ENCODE results near the gene CAPN12.

CAPN12 gene

DNA sequence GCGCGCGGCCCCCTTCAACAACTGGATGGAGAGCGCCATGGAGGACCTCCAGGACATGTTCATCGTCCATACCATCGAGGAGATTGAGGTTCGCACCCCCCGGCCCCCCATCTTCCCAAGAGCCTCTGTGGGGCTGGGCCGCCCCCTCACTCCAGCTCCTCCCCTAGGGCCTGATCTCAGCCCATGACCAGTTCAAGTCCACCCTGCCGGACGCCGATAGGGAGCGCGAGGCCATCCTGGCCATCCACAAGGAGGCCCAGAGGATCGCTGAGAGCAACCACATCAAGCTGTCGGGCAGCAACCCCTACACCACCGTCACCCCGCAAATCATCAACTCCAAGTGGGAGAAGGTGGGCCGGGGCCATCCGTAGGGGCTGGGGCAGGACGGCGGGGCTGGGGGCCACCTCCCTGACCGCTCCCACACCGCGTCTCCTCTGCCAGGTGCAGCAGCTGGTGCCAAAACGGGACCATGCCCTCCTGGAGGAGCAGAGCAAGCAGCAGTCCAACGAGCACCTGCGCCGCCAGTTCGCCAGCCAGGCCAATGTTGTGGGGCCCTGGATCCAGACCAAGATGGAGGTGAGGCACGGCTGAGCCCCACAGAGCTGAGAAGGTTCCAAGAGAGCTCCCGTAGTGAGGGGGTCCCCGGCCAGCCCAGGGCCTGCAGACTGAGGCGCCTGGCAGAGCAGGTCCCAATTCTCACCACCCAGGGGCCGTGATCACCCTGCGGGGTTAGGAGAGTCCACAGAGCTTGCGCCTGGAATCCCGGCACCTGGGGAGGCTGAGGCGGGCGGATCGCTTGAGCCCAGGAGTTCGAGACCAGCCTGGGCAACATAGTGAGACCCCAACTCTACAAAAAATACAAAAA is 20.1 kb downstream of the CAPN12 start:
- DNase-seq = no peak

DNA sequence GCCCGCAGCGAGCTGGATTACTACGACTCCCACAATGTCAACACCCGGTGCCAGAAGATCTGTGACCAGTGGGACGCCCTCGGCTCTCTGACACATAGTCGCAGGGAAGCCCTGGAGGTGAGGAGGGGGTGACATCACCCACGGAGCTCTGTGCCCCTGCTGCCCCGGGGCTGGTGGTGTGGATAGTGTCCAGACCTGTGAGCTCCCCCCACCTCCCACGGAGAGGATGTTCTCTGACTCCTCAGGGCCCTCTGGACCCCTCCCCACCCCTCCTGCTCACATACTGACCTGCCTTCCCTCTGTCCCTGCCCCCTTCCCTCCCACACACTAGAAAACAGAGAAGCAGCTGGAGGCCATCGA is 20.7 kb downstream of the CAPN12 start:
- no peak for DNase-seq

DNA sequence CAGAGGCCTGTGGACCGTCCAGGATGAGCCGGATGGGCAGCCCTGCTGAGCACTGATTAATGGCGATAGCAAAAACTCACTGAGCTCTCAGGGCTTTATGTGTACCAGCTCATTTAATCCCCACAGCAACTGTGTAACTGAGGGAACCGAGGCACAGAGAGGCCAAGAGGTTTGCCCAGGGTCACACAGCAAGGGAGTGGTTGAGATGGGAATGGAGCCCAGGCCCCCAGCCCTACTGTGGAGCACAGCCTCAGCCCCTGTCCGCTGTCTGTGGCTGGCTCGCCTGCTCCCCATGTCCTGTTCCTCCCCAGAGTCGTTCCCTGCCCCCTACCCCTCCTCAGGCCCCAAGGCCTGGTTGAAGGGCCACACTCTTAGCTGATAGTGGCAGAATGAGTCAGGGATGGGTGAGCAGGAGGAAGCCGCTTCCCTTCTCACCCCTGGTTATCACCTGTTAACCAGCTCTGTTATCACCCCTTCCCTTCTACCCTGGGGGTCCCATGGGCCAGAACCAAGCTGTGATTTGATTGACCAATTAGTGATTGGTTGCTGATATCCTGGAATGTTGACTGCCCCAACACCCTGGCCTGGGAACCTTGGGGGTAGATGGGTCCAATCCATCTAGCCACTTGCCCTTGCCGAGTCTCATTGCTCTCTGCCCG is 21.2 kb downstream of the CAPN12 start:
- DNase-seq = no peak

DNA sequence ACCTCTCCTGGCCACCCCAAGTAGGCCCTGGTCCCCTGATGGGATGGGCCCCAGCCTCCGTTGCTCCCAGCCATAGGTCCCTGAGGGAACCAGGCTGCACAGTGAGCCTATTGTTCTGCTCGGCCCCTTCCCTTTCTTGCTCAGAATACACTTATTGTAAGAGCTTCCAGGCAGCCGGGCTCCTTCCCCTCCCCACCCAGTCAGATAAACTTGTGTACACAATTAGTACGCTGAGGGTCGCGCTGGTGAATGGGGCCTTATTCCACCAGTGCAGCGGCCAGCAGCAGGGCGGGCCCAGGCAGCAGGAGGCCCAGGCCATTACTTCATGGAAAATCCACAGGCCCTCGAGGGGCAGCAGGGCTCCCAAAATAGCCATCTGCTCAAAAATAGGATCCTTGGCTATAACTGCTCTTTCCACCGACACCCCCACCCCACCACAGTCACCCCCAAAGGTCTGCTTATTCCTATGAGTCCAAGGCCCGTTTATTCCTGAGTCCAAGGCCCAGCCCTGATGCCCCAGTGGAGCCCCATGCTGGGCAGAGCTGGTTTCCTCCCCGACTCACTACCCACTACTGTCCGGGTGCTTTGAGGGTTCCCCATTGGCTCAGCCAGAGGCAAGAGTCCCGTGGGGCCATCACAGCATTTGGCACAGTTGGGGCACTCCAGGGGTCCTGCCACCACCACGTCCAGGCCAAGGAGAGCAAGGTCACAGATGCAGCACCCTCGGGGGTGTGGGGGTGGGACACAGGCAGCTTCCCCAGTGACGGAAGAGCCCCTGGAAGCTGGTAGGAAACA is 22.1 kb downstream of the CAPN12 start:
- no peak for DNase-seq

DNA sequence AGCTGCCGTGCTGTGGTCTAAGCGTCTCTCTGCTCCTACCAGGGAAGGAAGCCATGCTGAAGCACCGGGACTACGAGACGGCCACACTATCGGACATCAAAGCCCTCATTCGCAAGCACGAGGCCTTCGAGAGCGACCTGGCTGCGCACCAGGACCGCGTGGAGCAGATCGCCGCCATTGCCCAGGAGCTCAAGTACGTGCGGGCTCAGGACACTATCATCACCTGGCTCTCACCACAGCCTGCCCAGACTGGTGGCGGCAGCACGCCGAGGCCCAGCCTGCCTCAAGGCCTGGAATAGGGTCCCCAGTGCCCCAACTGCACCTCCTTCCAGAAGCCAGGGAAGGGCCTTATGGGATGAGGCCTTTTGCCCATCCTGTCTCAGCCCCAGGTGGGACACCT is 22.8 kb downstream of the CAPN12 start:
- DNase-seq = no peak

DNA sequence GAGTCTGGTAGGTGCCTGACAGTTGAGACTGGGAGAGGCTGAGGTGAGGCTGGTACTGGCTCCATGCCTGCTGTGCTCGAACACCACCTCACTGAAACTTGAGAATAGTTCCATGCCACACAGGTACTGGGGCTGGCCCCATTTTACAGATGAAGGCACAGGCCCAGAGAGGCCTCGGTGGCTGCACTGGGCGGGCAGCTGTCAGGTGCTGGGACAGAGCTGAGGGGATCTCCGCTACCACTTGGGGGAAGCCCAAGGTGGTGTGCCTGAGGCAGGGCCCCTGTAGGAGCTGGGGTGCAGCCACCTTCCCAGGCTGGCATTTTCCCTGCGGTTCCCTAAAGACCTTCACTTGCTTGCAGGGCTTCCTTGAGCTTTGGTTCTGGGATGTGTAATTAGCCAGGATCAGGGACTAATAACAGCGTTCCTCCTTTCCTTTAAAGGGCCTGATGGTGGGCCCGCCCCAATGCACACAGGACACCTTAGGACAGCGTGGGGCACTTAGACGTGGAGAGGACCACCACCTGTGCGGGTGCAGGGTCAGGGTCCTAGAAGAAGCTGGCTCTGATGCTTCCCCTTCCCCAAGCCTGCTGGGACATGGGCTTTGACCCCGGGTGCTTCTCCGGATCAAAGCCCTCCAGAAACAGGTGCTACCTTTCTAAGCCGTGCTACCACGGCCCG is 23.6 kb downstream of the CAPN12 start:
- no peak for DNase-seq

DNA sequence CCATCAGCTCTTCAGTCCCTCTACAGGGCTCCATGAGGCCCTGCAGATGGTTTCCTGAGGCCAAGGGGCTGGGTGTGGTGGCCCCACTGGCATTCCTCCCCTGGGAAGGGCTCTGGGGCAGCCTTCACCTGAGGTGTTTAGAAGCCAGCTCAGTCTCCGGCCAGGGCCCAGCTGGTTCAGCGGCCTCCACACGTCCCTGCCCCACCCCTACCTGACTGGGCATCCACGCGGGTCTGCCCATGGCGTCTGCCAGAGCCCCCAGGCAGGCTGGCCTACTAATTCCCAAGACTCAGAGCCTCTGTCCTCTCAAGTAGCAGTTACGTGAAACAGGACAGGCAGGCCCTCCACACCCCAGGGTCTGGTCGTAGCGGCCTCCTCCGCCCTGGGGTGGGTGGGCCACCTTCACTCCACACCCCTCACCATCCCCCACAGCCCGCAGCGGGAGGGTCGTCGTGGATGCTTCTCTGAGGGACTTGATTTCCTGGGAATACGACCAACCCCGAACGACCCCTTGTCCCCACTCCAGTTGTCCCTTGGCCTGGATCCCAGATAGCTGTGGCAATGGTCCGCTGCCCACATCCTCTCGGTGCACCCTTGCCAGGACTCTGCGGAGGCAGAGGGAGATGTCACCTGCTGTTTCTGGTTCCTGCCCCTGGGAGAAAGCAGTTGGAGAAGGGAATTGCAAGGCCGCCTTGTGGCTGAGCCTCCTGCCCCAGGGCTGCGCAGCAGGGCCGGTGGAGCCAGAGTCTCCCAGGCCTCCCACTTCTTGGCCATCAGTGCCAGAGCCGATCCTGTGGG is 24.3 kb downstream of the CAPN12 start:
- no peak for DNase-seq

DNA sequence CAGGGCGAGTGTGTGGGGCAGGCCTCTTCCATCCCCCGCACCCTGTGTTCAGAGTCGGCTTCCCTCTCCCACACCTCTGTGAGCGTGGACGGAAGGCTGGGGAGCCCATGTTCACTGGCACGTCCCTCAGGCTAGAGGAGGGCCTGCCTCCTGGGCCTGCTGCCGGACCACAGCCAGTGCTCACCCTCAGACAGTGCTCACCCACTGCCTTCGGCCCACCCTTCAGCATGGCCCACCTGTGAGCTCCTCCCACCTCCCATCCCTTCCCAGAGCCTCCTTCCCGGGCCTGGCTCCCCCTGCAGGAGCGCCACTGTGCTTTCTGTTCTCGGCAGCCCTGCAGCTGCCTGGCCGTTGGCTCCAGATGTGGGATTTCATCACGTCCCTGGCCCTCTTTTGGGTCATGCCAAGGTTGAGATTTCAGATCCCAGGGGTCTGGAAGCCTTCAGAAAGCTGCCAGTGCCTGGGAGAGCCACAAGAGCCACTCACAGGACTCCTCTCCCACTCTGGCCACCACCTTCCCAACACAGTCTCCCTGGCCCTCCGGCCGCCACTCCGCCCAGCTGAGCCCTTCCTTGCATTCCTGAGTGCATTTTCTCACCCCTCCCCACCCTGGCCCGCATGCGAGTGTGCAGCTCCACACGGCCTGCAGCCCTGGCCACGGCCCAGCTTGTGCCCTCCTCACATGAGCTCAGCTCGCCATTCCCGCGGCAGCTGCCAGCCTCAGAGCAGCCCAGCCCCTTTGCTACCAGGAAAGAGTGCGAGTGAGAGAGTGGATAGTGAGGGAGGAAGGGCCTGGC is 25.3 kb downstream of the CAPN12 start:
- DNase-seq = no peak

DNA sequence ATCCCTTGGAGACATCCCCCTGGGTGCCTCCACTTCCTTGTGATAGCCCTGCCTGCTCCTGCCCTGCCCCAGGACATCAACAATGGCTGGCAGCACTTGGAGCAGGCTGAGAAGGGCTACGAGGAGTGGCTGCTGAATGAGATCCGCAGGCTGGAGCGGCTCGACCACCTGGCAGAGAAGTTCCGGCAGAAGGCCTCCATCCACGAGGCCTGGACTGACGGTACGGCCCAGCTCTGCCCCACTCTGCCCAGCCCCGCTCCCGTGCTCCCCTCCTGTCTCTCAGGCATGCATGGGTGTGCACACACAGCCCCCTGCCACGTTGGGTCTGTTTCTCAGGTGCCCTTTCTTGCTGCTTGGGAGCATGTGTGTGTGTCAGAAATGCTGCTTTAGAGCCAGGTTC is 26.4 kb downstream of the CAPN12 start:
- DNase-seq = no peak

DNA sequence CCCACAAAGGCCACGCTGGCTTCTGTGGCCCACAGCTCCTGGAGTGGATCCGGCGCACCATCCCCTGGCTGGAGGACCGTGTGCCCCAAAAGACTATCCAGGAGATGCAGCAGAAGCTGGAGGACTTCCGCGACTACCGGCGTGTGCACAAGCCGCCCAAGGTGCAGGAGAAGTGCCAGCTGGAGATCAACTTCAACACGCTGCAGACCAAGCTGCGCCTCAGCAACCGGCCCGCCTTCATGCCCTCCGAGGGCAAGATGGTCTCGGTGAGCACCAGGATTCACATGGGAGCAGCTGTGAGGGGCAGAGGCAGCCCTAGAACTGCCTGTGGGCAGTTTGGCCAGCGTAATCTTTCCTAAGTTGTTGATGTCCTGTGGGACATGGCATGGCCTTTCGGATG is 27.2 kb downstream of the CAPN12 start:
- no peak for DNase-seq

DNA sequence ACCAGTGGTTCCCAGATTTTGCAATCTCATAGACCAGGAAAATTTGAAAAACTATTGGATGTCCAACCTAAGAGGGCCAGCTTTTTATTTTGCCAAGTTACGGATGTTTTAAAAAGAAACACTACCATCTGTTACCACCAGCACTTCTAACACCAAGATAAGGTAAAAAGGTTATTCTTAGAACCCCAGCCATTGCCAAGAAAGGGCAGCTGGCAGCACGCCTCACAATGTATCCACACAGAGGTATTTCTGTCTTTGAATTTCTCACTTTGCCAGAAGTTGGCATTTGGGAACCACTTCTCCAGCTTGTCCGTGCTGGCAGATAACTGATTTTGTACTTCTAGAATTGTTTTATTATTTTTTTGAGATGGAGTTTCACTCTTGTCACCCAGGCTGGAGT is 28.7 kb downstream of the CAPN12 start:
- DNase-seq = no peak

DNA sequence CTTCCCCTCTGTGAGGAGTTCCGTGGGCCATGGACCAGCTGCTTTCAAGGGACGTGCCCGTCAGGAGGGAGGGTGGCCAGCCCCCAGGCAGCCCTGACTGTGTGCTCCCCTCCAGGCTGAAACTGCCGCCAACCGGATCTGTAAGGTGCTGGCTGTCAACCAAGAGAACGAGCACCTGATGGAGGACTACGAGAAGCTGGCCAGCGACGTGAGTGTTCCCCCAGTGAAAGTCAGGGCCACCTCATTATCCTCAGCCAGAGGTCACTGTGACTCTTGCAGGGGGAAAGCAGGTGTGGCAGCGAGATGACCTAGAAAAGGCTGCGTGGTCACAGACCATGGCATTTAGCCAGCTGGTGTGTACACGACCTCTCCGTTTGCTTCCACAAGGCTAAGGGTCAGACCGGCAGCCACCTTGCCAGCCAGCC is 29.9 kb downstream of the CAPN12 start:
- DNase-seq = no peak

DNA sequence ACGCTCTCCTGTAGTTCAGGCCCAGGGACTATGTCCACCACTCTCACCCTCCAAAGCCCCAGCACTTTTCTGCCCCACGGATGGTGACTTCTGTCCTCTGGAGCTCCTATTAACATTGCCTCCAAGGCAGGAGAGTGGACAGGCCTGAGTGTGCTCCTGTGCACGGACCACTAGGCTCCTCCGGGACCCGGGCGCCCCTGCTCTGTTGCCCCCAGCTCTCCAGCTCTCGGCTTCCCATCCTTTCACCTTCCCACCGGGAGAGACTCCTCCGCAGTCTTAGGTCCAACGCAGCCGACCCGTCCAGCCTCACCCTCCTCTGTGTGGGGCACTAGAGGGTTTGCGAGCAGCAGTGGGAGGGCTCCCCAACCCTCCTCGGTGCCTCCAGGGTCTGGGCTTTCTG is 30.4 kb downstream of the CAPN12 start:
- DNase-seq = no peak

DNA sequence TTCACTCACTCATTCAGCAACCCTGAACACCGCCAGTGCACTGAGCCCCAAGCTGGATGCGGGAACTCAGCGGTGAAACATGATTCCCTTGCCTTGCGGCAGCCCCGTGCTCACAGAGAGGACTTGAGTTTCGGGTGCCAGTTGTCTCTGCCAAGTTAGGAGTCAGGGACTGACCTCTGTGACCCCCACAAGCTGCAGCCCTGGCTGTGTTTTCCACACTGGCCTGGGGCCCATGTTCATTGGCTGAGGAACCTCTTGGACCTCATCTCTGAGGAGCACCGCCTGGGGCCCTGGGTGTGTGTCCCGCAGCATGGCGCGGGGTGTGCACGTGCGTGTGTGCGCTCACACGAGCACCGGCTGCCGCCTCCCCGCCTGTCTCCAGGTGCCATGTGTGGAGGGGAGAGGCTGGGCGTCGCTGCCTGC is 31.0 kb downstream of the CAPN12 start:
- DNase-seq = no peak

DNA sequence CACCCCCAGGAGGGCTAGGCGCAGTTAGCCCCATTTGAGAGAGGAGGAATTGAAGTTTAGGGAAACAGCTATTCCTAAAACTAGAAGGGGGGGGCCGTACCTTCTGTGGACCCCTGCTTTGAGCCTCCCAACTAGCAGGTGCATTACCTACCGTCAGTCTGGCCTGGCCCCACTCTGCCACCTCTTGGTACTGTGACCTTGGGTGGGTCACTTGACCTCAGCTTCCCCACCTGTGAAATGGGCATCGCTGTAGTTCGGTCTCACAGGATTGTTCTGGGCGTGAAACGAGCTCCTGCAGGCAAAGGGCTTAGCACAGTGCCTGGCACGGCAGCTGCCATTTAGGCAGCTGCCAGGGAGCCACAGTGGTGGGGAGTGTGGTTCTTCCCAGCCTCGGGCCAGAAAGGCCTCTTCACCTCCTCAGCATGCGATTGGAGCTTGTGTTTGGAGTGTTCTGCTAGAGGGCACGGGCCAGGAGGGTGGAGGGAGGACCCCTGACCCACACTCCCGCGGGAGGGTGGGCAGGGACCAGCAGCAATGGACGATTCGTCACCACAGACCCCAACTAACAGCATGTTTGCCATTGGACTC is 32.0 kb downstream of the CAPN12 start:
- no peak for DNase-seq

DNA sequence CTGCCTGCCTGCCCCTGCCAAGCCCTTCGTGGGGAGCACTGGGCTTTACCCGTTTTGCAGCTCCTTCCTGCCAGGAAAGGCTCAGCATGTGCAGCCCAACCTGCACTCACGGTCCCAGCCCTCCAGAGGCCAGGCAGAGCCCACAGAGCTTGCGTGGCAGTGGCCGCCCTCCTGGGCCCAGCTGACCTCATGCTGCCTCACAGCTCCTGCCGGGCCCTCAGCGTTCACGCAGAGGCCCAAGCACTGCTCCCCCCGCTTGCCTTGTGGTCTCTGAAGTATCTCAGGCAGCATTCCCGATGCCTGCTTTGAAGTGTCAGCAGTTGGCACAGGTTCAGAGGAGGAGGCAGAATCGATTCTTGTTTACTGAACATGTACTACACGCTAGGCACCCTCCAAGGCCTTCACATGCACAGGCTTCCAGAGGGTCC is 32.5 kb downstream of the CAPN12 start:
- DNase-seq = no peak

DNA sequence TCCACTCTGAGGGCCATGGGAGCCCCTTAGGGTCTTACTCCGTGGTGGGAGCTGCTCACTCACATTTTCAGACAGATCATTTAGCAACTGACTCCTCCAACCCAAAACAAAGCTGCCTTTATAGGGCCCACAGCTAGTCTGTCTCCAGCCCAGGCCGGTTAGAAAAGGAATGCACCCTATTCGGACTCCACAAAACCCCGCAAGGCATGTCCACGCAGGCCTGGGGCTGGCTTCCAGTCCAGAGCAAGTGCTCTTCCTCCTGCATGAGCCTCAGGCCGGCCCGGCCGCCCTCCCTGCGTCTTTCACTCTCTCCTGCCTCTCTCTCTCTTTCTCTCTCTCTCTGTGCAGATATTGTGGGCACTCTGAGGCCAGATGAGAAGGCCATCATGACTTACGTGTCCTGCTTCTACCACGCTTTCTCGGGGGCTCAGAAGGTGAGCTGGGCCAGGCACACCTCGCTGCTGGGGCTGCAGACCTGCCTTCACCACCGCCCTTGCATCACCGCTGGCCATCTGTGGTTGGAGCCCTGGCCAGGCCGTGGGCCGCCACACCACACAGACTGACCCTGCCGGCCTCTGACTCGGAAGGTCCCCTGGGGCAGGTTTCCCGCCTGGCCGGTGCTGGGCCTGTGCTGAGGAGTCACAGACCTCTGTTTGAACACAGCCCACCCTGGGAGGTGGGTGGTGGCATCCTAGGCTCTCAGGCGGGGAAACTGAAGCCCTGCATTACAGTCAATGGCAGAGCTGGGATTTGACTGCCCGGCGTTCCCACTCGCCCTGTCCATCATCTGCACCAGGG is 33.1 kb downstream of the CAPN12 start:
- DNase-seq = no peak

DNA sequence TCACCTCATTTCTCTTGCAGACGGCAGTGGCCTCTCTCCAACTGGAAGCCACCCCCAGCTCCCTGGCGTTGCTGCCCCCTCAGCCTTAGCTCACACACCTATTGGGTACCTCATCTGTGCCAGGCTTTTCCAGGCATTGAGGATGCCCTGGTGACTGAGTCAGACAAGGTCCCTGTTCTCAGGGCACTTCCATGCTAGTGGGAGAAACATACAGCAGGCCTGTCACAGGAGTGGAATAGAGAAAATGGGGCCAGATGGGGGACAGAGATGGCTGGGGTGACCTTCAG is 33.9 kb downstream of the CAPN12 start:
- DNase-seq = no peak

DNA sequence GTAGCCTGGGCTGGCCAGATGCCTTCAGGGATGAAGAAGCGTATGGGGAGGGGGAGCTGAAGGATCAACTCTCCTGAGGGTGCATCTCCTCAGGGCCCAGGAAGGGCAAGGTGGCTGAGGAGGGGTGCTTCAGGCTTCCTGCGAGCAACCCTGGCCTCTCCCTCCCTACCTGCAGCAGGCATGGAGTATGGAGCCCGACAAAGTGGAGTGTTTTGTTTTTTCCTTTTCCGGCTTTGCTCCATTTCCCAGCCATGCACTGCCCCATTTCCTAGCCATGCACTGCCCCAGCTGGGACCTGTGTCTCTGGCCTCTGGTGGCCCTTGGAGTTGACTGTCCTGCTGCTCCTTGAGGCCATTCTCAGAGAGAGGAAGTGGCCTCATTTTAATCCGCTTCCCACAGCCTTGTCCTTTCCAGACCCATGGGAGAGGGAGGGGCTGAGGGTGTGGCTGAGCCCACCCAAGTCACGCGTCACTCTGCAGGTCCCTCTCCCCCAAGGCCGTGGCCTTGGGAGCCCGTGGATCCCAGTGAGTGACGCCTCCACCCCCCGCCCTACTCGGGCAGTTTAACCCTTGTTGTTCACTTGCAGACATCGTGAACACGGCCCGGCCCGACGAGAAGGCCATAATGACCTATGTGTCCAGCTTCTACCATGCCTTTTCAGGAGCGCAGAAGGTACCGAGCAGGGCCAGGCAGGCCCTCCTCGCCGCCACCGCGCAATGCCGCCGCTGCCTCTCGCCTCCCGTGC is 34.4 kb downstream of the CAPN12 start:
- DNase-seq = no peak

DNA sequence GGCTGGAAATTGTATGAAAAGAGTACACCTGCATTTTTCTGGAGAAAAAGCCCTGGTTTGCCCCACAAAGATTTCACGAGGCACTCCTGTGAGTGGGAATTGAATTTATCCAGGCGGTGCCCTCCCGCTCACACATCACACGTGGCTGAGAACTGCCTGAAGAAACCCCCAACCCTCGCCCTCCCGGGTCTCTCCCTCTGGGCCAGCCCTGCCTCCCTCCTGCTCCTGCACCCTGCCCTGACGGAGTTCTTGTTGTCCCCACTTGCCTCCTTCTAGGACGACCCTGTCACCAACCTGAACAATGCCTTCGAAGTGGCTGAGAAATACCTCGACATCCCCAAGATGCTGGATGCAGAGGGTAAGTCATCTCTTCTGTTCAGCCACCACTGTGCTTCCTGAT is 35.2 kb downstream of the CAPN12 start:
- no peak for DNase-seq

Measured in inflammatory macrophage treated with lipopolysaccharide for 4 hours (primary cell).